ENCODE measurements around the gene SCN5A.

SCN5A gene

GRCh38 chr3:38549957-38550840, 99.3 kb downstream of the SCN5A start:
- TF ChIP-seq EGR1 (IDR thresholded peaks at IDR 0.05) (no peak), ZBTB7A (IDR thresholded peaks at IDR 0.05; ENCODE audit: low read depth) (no peak), TCF12 (IDR thresholded peaks at IDR 0.05; ENCODE audit: low read depth) (no peak), USF1 (IDR thresholded peaks at IDR 0.05) (no peak), FOXM1 (IDR thresholded peaks at IDR 0.05; ENCODE audit: borderline replicate concordance, low read depth) (no peak), TAF1 (IDR thresholded peaks at IDR 0.05; ENCODE audit: low read depth) (no peak), CEBPB (IDR thresholded peaks at IDR 0.05) (no peak)
- TF ChIP-seq, protein P1, sequence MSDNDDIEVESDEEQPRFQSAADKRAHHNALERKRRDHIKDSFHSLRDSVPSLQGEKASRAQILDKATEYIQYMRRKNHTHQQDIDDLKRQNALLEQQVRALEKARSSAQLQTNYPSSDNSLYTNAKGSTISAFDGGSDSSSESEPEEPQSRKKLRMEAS (IDR thresholded peaks at IDR 0.05): no peak

DNA sequence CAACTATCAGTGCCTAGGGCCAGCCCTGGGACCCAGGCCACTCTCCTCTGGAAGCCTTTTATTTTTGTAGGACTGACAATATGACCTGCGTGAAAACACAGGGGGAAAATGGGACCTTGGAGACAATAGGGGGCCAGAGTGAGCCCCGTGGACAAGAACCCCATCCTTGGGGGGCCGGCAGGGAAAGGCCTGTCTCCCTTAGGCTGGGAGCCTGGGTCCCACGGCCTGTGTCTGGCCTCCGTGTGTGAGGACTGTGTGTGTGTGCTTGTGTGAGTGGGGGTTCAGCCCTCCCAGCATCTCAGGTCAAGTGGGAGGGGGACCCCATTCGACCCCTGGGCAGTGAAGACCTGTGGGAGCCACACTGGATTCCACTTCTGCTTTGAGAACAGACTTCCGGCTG, 100.0 kb downstream of the SCN5A start:
- no peak for TF ChIP-seq USF1 (IDR thresholded peaks at IDR 0.05)
- TF ChIP-seq CREB1 (IDR thresholded peaks at IDR 0.05; ENCODE audit: low read depth): no peak
- TF ChIP-seq CEBPB (IDR thresholded peaks at IDR 0.05): no peak
- TF ChIP-seq TAF1 (IDR thresholded peaks at IDR 0.05; ENCODE audit: low read depth): no peak
- no peak for TF ChIP-seq FOXM1 (IDR thresholded peaks at IDR 0.05; ENCODE audit: borderline replicate concordance, low read depth)
- no peak for TF ChIP-seq YY1 (IDR thresholded peaks at IDR 0.05; ENCODE audit: low read depth)
- no peak for TF ChIP-seq REST (IDR thresholded peaks at IDR 0.05; ENCODE audit: low read depth)
- no peak for TF ChIP-seq ZBTB7A (IDR thresholded peaks at IDR 0.05; ENCODE audit: low read depth)
- no peak for TF ChIP-seq EGR1 (IDR thresholded peaks at IDR 0.05)
- no peak for TF ChIP-seq TCF12 (IDR thresholded peaks at IDR 0.05; ENCODE audit: low read depth)
- TF ChIP-seq EP300 (IDR thresholded peaks at IDR 0.05; ENCODE audit: borderline replicate concordance): no peak
- no peak for TF ChIP-seq TEAD4 (IDR thresholded peaks at IDR 0.05)
- TF ChIP-seq NFIC (IDR thresholded peaks at IDR 0.05): no peak
- TF ChIP-seq, protein P1 (IDR thresholded peaks at IDR 0.05): no peak
- no peak for TF ChIP-seq RAD21 (IDR thresholded peaks at IDR 0.05; ENCODE audit: low read depth)

GRCh38 chr3:38549082-38549481, 100.4 kb downstream of the SCN5A start:
- no peak for TF ChIP-seq YY1 (IDR thresholded peaks at IDR 0.05; ENCODE audit: low read depth)
- no peak for TF ChIP-seq TCF12 (IDR thresholded peaks at IDR 0.05; ENCODE audit: low read depth)
- TF ChIP-seq CEBPB (IDR thresholded peaks at IDR 0.05): no peak
- no peak for TF ChIP-seq FOXM1 (IDR thresholded peaks at IDR 0.05; ENCODE audit: borderline replicate concordance, low read depth)
- TF ChIP-seq NFIC (IDR thresholded peaks at IDR 0.05): no peak
- TF ChIP-seq TEAD4 (IDR thresholded peaks at IDR 0.05): no peak
- no peak for TF ChIP-seq REST (IDR thresholded peaks at IDR 0.05; ENCODE audit: low read depth)

GRCh38 chr3:38548154-38548931, 101.1 kb downstream of the SCN5A start:
- TF ChIP-seq TEAD4 (IDR thresholded peaks at IDR 0.05): 0 out of 2 replicates have a peak, but pooled peaks have one; percentile 44
- no peak for TF ChIP-seq TCF12 (IDR thresholded peaks at IDR 0.05; ENCODE audit: low read depth)

- TF ChIP-seq TAF1 (IDR thresholded peaks at IDR 0.05; ENCODE audit: low read depth) (no peak), NFIC (IDR thresholded peaks at IDR 0.05) (no peak), EP300 (IDR thresholded peaks at IDR 0.05; ENCODE audit: borderline replicate concordance) (no peak), TCF12 (IDR thresholded peaks at IDR 0.05; ENCODE audit: low read depth) (no peak), TEAD4 (IDR thresholded peaks at IDR 0.05) (no peak)
These were observed 103.5 kb downstream of the SCN5A start for GRCh38 chr3:38545983-38546382.

GRCh38 chr3:38545550-38545949, 103.9 kb downstream of the SCN5A start:
- no peak for TF ChIP-seq EGR1 (IDR thresholded peaks at IDR 0.05)
- no peak for TF ChIP-seq TEAD4 (IDR thresholded peaks at IDR 0.05)
- TF ChIP-seq CEBPB (IDR thresholded peaks at IDR 0.05): no peak
- no peak for TF ChIP-seq YY1 (IDR thresholded peaks at IDR 0.05; ENCODE audit: low read depth)
- TF ChIP-seq CREB1 (IDR thresholded peaks at IDR 0.05; ENCODE audit: low read depth): no peak

Data from Ishikawa (cell line).